Subcutaneous abdominal adipose tissue (tissue), 5 donors: ENCODE results near the gene TAOK3.

ENCODE experiments used
- H3K27ac ChIP-seq: one replicate; pipeline ENCODE4 v1.7.0; 2013; ENCODE audit warnings: low read depth, mild to moderate bottlenecking, inconsistent platforms, low read length, moderate library complexity
- H3K27me3 ChIP-seq, 5 donors: one replicate each; pipeline ENCODE4 v1.7.0; 2013; ENCODE audit warnings: low read length in 5 of 5, inconsistent platforms in 1 of 5; ENCODE audit not compliant: control insufficient read depth in 5 of 5, insufficient read depth in 4 of 5
- H3K36me3 ChIP-seq, 5 donors: one replicate each; pipeline ENCODE4 v1.7.0; 2013; ENCODE audit warnings: low read length in 5 of 5; ENCODE audit not compliant: control insufficient read depth in 5 of 5, insufficient read depth in 5 of 5
- H3K4me1 ChIP-seq, 5 donors: one replicate each; pipeline ENCODE4 v1.7.0; 2013; ENCODE audit warnings: low read length in 5 of 5, mild to moderate bottlenecking in 3 of 5, moderate library complexity in 1 of 5; ENCODE audit not compliant: control insufficient read depth in 5 of 5, insufficient read depth in 5 of 5
- H3K4me3 ChIP-seq, 5 donors: one replicate each; pipeline ENCODE4 v1.7.0; 2013; ENCODE audit warnings: low read length in 5 of 5, low read depth in 1 of 5
- H3K9ac ChIP-seq, 5 donors: one replicate each; pipeline ENCODE4 v1.7.0; 2013; ENCODE audit warnings: low read length in 5 of 5, mild to moderate bottlenecking in 4 of 5, moderate library complexity in 3 of 5
- H3K9me3 ChIP-seq, 5 donors: one replicate each; pipeline ENCODE4 v1.7.0; 2013; ENCODE audit warnings: low read length in 5 of 5; ENCODE audit not compliant: control insufficient read depth in 5 of 5
- donor health status: healthy.
- donor health status: healthy.
- donor health status: healthy.
- donor health status: healthy.
- donor health status: healthy.

Gene TAOK3

GRCh38 chr12:118237908-118238307 lies 134.8 kb downstream of the TAOK3 start:
- Histone ChIP-seq H3K27ac (no peak overlapping the region), H3K36me3 (peaks cover 18 to 40% (median 30%) of the 10 kb centered on the region in 5 donors), H3K9ac (no peak overlapping the region)

GRCh38 chr12:118237052-118237665 lies 135.5 kb downstream of the TAOK3 start:
- Histone ChIP-seq H3K27me3 (no peaks in the 10 kb centered on the region), H3K9me3 (no peaks in the 10 kb centered on the region), H3K4me1 (peaks cover 0 to 3% (median 0%) of the 10 kb centered on the region in 5 donors), H3K36me3 (peaks cover 18 to 40% (median 30%) of the 10 kb centered on the region in 5 donors), H3K9ac (no peak overlapping the region), H3K27ac (no peak overlapping the region), H3K4me3 (no peak overlapping the region)

More at GRCh38 chr12:118237908-118238307, 134.8 kb downstream of the TAOK3 start:
- Histone ChIP-seq H3K27me3 (no peaks in the 10 kb centered on the region), H3K4me3 (no peak overlapping the region), H3K9me3 (no peaks in the 10 kb centered on the region), H3K4me1 (peaks cover 0 to 3% (median 0%) of the 10 kb centered on the region in 5 donors)

- no peak overlapping the region for H3K27ac ChIP-seq
- no peaks in the 10 kb centered on the region for H3K27me3 ChIP-seq
- H3K9ac ChIP-seq, result no peak overlapping the region
- peaks cover 0 to 6% (median under 1%) of the 10 kb centered on the region in 5 donors for H3K36me3 ChIP-seq
- no peaks in the 10 kb centered on the region for H3K4me1 ChIP-seq
- H3K9me3 ChIP-seq, result no peaks in the 10 kb centered on the region
- H3K4me3 ChIP-seq, result no peak overlapping the region
Observed at GRCh38 chr12:118220702-118221101, 152.0 kb downstream of the TAOK3 start.

- H3K27me3 ChIP-seq, result no peaks in the 10 kb centered on the region
Observed at GRCh38 chr12:118219772-118220171, 152.9 kb downstream of the TAOK3 start.

GRCh38 chr12:118219106-118219505 lies 153.6 kb downstream of the TAOK3 start:
- no peak overlapping the region for H3K9ac ChIP-seq
- no peak overlapping the region for H3K27ac ChIP-seq
- no peak overlapping the region for H3K4me3 ChIP-seq
- peaks cover 0 to under 1% (median 0%) of the 10 kb centered on the region in 5 donors for H3K36me3 ChIP-seq
- no peaks in the 10 kb centered on the region for H3K27me3 ChIP-seq
- H3K9me3 ChIP-seq, result no peaks in the 10 kb centered on the region
- H3K4me1 ChIP-seq, result no peaks in the 10 kb centered on the region

More at GRCh38 chr12:118219772-118220171, 152.9 kb downstream of the TAOK3 start:
- peaks cover 0 to 4% (median 0%) of the 10 kb centered on the region in 5 donors for H3K36me3 ChIP-seq
- H3K27ac ChIP-seq, result no peak overlapping the region
- no peak overlapping the region for H3K4me3 ChIP-seq
- H3K9me3 ChIP-seq, result no peaks in the 10 kb centered on the region
- no peak overlapping the region for H3K9ac ChIP-seq
- H3K4me1 ChIP-seq, result no peaks in the 10 kb centered on the region

- no peaks in the 10 kb centered on the region for H3K9me3 ChIP-seq
- H3K9ac ChIP-seq, result no peak overlapping the region
- H3K36me3 ChIP-seq, result peaks cover 5 to 21% (median 16%) of the 10 kb centered on the region in 5 donors
- no peak overlapping the region for H3K27ac ChIP-seq
- H3K4me3 ChIP-seq, result no peak overlapping the region
- no peaks in the 10 kb centered on the region for H3K4me1 ChIP-seq
- no peaks in the 10 kb centered on the region for H3K27me3 ChIP-seq
Observed at GRCh38 chr12:118213452-118213851, 159.3 kb downstream of the TAOK3 start.

GRCh38 chr12:118212606-118213005 lies 160.1 kb downstream of the TAOK3 start:
- Histone ChIP-seq H3K4me1 (no peaks in the 10 kb centered on the region), H3K27me3 (no peaks in the 10 kb centered on the region), H3K9me3 (no peaks in the 10 kb centered on the region), H3K27ac (no peak overlapping the region), H3K4me3 (no peak overlapping the region), H3K36me3 (peaks cover 5 to 21% (median 16%) of the 10 kb centered on the region in 5 donors), H3K9ac (no peak overlapping the region)

- Histone ChIP-seq H3K9me3 (no peaks in the 10 kb centered on the region), H3K4me3 (no peak overlapping the region), H3K27me3 (no peaks in the 10 kb centered on the region), H3K27ac (no peak overlapping the region), H3K36me3 (peaks cover 0 to 15% (median 4%) of the 10 kb centered on the region in 5 donors), H3K4me1 (no peaks in the 10 kb centered on the region), H3K9ac (no peak overlapping the region)
Observed at GRCh38 chr12:118206107-118206412, 166.6 kb downstream of the TAOK3 start.

GRCh38 chr12:118193958-118194357 lies 178.7 kb downstream of the TAOK3 start:
- no peak overlapping the region for H3K27ac ChIP-seq
- H3K9ac ChIP-seq, result no peak overlapping the region
- no peak overlapping the region for H3K4me3 ChIP-seq
- H3K4me1 ChIP-seq, result peaks cover 0 to 19% (median 12%) of the 10 kb centered on the region in 5 donors
- no peaks in the 10 kb centered on the region for H3K9me3 ChIP-seq
- no peaks in the 10 kb centered on the region for H3K27me3 ChIP-seq
- peaks cover 11 to 46% (median 13%) of the 10 kb centered on the region in 5 donors for H3K36me3 ChIP-seq

- H3K36me3 ChIP-seq, result peaks cover 7 to 41% (median 8%) of the 10 kb centered on the region in 5 donors
- H3K9ac ChIP-seq, result peak overlapping the region in 1 of 5 donors; percentile 30
- no peaks in the 10 kb centered on the region for H3K9me3 ChIP-seq
- peaks cover 0 to 23% (median 17%) of the 10 kb centered on the region in 5 donors for H3K4me1 ChIP-seq
- H3K27ac ChIP-seq, result no peak overlapping the region
- no peaks in the 10 kb centered on the region for H3K27me3 ChIP-seq
- H3K4me3 ChIP-seq, result no peak overlapping the region
Observed at GRCh38 chr12:118193477-118193876, 179.2 kb downstream of the TAOK3 start.
